IPS-18a (cell line): Measurements from ENCODE around the gene NINJ1.
A peak's percentile ranks its signal among the peaks of the same experiment; 100 is the strongest.

Experiments
- H3K27ac ChIP-seq: one replicate; pipeline ENCODE4 v1.5.1; 2013; ENCODE audit warnings: low read length
- H3K27me3 ChIP-seq: one replicate; pipeline ENCODE4 v1.6.1; 2013; ENCODE audit warnings: mild to moderate bottlenecking, low read length; ENCODE audit not compliant: control insufficient read depth, insufficient read depth
- H3K36me3 ChIP-seq: one replicate; pipeline ENCODE4 v1.6.1; 2013; ENCODE audit warnings: low read depth, low read length; ENCODE audit not compliant: control insufficient read depth
- H3K4me1 ChIP-seq: one replicate; pipeline ENCODE4 v1.6.1; 2013; ENCODE audit warnings: low read depth, low read length; ENCODE audit not compliant: control insufficient read depth
- H3K4me3 ChIP-seq: one replicate; pipeline ENCODE4 v1.5.1; 2013; ENCODE audit warnings: low read length
- H3K9ac ChIP-seq: one replicate; pipeline ENCODE4 v1.6.1; 2013; ENCODE audit warnings: mild to moderate bottlenecking, low read length, moderate library complexity
- H3K9me3 ChIP-seq: one replicate; pipeline ENCODE4 v1.6.1; 2013; ENCODE audit warnings: low read depth, low read length; ENCODE audit not compliant: control insufficient read depth

The NINJ1 gene

DNA sequence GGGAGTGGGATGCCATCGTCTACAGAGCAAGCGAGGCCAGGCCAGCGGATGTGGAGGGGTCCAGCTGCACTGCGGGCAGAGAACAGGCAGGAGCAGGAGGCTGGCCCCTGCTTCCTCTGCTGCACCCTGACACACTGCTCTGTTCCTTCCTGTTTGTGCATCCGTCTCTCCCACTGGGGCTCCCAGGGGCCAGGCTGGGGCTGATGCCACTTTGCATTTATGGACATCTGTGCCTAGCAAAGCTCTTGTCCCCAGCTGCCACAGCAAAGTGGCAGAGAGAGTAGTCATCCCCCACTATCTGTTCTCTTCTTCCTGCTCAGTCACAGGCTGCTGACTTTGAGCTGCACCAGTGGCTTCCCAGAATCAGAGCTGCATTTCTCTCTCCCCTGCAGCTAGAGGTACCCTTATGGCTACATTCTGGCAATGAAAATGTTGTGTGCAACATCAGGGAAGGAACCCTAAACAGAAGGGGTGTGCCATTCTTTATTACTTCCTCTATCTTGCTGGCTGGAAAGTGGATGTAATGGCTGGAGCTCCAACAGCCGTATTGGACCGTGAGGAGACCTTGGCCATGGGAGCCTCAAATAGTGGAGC, 4.2 kb upstream of the NINJ1 start:
- Histone ChIP-seq H3K4me1 (peaks cover 6% of the 10 kb centered on the region), H3K27ac (no peak overlapping the region)

GRCh38 chr9:93137362-93137761, 3.3 kb upstream of the NINJ1 start:
- Histone ChIP-seq H3K4me3 (no peak overlapping the region), H3K4me1 (peaks cover 14% of the 10 kb centered on the region), H3K36me3 (no peaks in the 10 kb centered on the region), H3K27ac (no peak overlapping the region), H3K9me3 (no peaks in the 10 kb centered on the region), H3K9ac (no peak overlapping the region), H3K27me3 (peaks cover 15% of the 10 kb centered on the region)

More for the DNA sequence above, 4.2 kb upstream of the NINJ1 start:
- H3K4me3 ChIP-seq: no peak overlapping the region
- H3K27me3 ChIP-seq: peaks cover 11% of the 10 kb centered on the region
- no peaks in the 10 kb centered on the region for H3K36me3 ChIP-seq
- H3K9ac ChIP-seq: no peak overlapping the region
- no peaks in the 10 kb centered on the region for H3K9me3 ChIP-seq

- Histone ChIP-seq H3K27ac (no peak overlapping the region), H3K4me3 (no peak overlapping the region)
Measured at GRCh38 chr9:93136011-93136440, 2.0 kb upstream of the NINJ1 start.

DNA sequence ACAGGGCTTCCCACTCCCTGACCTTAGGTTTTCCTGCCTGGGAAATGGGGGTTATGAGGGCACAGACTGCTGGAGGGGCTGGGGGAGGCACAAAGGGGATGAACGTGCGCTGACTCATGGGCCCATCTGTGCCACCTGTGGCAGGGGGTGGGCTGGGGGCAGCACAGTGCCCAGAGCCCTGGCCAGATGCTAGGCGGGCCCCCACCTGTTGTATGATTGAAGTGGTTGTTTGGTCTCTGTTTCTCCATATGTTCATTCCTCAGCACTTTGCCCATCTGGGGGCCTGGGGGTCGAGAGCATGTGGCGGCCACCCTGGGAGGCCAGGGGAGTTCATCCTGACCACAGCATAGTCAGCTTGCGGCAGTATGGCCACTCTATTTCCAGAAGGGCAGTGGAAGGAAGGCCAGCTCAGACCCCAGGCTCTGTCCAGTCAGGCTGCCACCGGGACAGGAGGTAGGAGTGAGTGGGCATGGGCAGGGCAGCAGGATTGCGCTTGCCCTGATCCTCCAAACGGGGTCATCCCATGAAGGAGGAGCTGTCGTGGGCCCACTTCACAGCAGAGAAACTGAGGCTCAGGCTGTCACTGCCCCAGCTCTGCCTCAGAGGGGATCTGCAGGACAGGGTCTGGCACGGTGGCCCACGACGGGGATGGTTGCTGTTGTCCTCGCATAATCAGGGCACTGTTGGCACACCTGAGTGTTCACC, 841 bp upstream of the NINJ1 start:
- Histone ChIP-seq H3K9me3 (no peaks in the 10 kb centered on the region), H3K9ac (peak overlapping the region; percentile 48), H3K4me3 (peak overlapping the region; percentile 69), H3K27ac (no peak overlapping the region), H3K4me1 (peaks cover 14% of the 10 kb centered on the region), H3K27me3 (peaks cover 15% of the 10 kb centered on the region), H3K36me3 (no peaks in the 10 kb centered on the region)

More at GRCh38 chr9:93136011-93136440, 2.0 kb upstream of the NINJ1 start:
- no peak overlapping the region for H3K9ac ChIP-seq
- no peaks in the 10 kb centered on the region for H3K9me3 ChIP-seq
- peaks cover 14% of the 10 kb centered on the region for H3K4me1 ChIP-seq
- H3K27me3 ChIP-seq: peaks cover 15% of the 10 kb centered on the region
- no peaks in the 10 kb centered on the region for H3K36me3 ChIP-seq

GRCh38 chr9:93133681-93134014, 403 bp downstream of the NINJ1 start:
- Histone ChIP-seq H3K36me3 (no peaks in the 10 kb centered on the region), H3K9me3 (no peaks in the 10 kb centered on the region), H3K4me1 (peaks cover 14% of the 10 kb centered on the region), H3K27me3 (peaks cover 15% of the 10 kb centered on the region), H3K9ac (peak overlapping the region; percentile 43), H3K27ac (no peak overlapping the region), H3K4me3 (peak overlapping the region; percentile 69)

DNA sequence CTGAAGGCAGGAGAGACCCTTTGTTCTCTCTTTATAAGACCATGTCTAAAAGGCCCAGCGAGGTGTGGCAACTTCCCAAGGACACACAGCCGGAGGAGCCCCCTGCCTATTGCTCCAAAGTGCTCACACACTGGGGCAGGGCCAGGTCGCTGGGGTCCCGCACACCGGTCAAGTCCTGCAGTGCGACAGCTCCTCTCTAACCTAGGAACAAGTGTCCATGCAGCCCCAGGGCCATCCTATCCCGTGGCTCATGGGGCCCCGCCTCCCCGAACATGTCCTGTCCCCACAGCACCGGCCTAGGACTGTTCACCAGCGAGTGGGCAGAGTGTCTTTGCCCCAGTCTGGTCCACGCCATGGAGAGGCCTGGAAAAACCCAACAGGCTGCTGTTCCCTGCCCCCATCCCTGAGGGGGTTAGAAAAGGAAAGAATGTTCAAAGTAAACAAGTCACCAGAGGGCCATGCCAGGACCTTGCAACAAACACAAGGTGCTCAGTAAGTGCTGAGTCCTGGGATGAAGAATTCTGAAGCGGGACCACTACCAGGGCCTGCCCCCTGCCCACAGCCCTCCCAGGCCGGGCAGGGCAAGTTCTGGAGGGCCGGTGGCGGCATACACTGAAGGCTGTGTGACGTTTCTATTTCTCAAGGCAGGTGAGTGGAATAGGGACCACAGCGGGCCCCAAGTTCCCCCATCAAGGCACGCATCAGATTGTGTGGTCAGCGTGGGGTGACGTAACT, 938 bp downstream of the NINJ1 start:
- no peak overlapping the region for H3K27ac ChIP-seq
- no peaks in the 10 kb centered on the region for H3K36me3 ChIP-seq
- H3K4me3 ChIP-seq: peak overlapping the region; percentile 69
- no peaks in the 10 kb centered on the region for H3K9me3 ChIP-seq
- H3K4me1 ChIP-seq: peaks cover 14% of the 10 kb centered on the region
- peaks cover 15% of the 10 kb centered on the region for H3K27me3 ChIP-seq
- H3K9ac ChIP-seq: peak overlapping the region; percentile 25

DNA sequence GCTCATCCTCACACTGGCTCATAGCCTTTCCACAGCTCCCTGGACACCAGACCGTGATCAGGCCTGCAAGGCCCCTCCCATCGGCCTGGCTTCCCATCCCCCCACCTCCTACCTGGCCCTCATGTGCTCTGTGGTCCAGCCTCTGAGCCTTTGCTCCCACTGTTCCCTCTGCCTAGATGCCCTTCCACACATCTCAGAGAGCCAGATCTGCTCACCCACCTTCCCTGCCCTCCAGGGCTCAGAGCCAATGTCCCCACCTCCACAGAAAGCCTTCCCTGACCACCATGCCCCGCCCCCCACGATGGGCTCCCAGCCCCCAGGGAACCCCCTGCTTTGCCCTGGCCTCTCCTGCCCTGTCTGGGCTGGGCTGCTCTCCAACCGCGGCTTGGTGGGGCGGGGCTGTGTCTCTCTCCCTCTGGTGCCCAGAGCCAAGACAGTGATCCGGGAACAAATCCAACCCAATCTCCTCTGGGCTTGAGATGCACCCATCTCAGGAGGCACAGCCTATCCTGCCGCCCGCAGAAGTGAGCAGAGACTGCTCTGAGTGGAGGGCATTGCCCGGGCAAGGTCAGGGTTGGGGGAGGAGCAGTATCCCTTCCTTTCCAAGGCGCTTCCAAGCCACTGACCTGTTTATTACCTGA, 1.6 kb downstream of the NINJ1 start:
- Histone ChIP-seq H3K36me3 (no peaks in the 10 kb centered on the region), H3K4me1 (peaks cover 14% of the 10 kb centered on the region), H3K27ac (no peak overlapping the region), H3K9me3 (no peaks in the 10 kb centered on the region), H3K9ac (no peak overlapping the region), H3K27me3 (peaks cover 15% of the 10 kb centered on the region), H3K4me3 (peak overlapping the region; percentile 69)

- Histone ChIP-seq H3K9ac (no peak overlapping the region), H3K27me3 (peaks cover 15% of the 10 kb centered on the region), H3K36me3 (no peaks in the 10 kb centered on the region), H3K4me3 (no peak overlapping the region), H3K4me1 (peaks cover 14% of the 10 kb centered on the region), H3K27ac (no peak overlapping the region), H3K9me3 (no peaks in the 10 kb centered on the region)
Measured at GRCh38 chr9:93131599-93132286, 2.3 kb downstream of the NINJ1 start.

- H3K4me1 ChIP-seq: peaks cover 14% of the 10 kb centered on the region
- no peak overlapping the region for H3K4me3 ChIP-seq
- no peaks in the 10 kb centered on the region for H3K9me3 ChIP-seq
- H3K27me3 ChIP-seq: peaks cover 15% of the 10 kb centered on the region
- no peaks in the 10 kb centered on the region for H3K36me3 ChIP-seq
- H3K9ac ChIP-seq: no peak overlapping the region
- no peak overlapping the region for H3K27ac ChIP-seq
Measured at GRCh38 chr9:93130861-93131481, 3.1 kb downstream of the NINJ1 start.

GRCh38 chr9:93129691-93130500, 4.2 kb downstream of the NINJ1 start:
- Histone ChIP-seq H3K9ac (no peak overlapping the region), H3K27ac (no peak overlapping the region), H3K4me3 (no peak overlapping the region)

More at GRCh38 chr9:93129691-93130500, 4.2 kb downstream of the NINJ1 start:
- H3K4me1 ChIP-seq: peaks cover 13% of the 10 kb centered on the region
- H3K27me3 ChIP-seq: peaks cover 9% of the 10 kb centered on the region
- no peaks in the 10 kb centered on the region for H3K9me3 ChIP-seq
- H3K36me3 ChIP-seq: no peaks in the 10 kb centered on the region
